H9 (cell line): ENCODE measurements around the gene KCNMA1. TPM values are rescaled to one million over a fixed set of nuclear protein-coding genes. Genes with fewer than 3 reads are reported as not detected.

Source experiments
- DNase-seq: peaks from one replicate; pipeline ENCODE4 v3.0.0-alpha.2; 2017
- H2AFZ ChIP-seq: one replicate; pipeline ENCODE4 v1.6.1; 2013; ENCODE audit warnings: mild to moderate bottlenecking, low read length, control low read depth, moderate library complexity
- H2AK5ac ChIP-seq: 2 replicates; pipeline ENCODE4 v1.6.1; 2013; ENCODE audit warnings: low read length, control low read depth, mixed read lengths; ENCODE audit not compliant: insufficient read length
- H2BK120ac ChIP-seq: one replicate; pipeline ENCODE4 v1.6.1; 2013; ENCODE audit warnings: low read depth, mild to moderate bottlenecking, low read length, control low read depth, inconsistent platforms; ENCODE audit not compliant: poor library complexity, severe bottlenecking
- H2BK12ac ChIP-seq: 2 replicates; pipeline ENCODE4 v1.6.1; 2013; ENCODE audit warnings: low read length, control low read depth, mixed read lengths, low read depth; ENCODE audit not compliant: insufficient read length
- H2BK15ac ChIP-seq: 2 replicates; pipeline ENCODE4 v1.6.1; 2013; ENCODE audit warnings: low read depth, low read length, control low read depth
- H2BK20ac ChIP-seq: one replicate; pipeline ENCODE4 v1.6.1; 2013; ENCODE audit warnings: low read depth, mild to moderate bottlenecking, low read length, control low read depth, inconsistent platforms; ENCODE audit not compliant: poor library complexity, severe bottlenecking
- H2BK5ac ChIP-seq: 2 replicates; pipeline ENCODE4 v1.6.1; 2013; ENCODE audit warnings: low read length, control low read depth, mixed read lengths; ENCODE audit not compliant: insufficient read length
- H3K14ac ChIP-seq: 2 replicates; pipeline ENCODE4 v1.6.1; 2013; ENCODE audit warnings: low read length, control low read depth; ENCODE audit not compliant: insufficient read depth
- H3K18ac ChIP-seq: 2 replicates; pipeline ENCODE4 v1.6.1; 2013; ENCODE audit warnings: low read depth, mild to moderate bottlenecking, mixed read lengths, low read length, control low read depth; ENCODE audit not compliant: insufficient read length
- H3K23ac ChIP-seq: 2 replicates; pipeline ENCODE4 v1.6.1; 2013; ENCODE audit warnings: low read length, control low read depth, mixed read lengths, low read depth; ENCODE audit not compliant: insufficient read length
- H3K23me2 ChIP-seq: 2 replicates; pipeline ENCODE4 v1.6.1; 2013; ENCODE audit warnings: low read depth, mild to moderate bottlenecking, mixed read lengths, low read length, control low read depth; ENCODE audit not compliant: insufficient read length, poor library complexity, severe bottlenecking
- H3K27ac ChIP-seq: 2 replicates; pipeline ENCODE4 v1.5.1; 2013; ENCODE audit warnings: low read length, control low read depth, mixed read lengths, low read depth; ENCODE audit not compliant: insufficient read length
- H3K27me3 ChIP-seq: 2 replicates; pipeline ENCODE4 v1.6.1; 2013; ENCODE audit warnings: low read length, control low read depth, inconsistent platforms; ENCODE audit not compliant: insufficient read depth
- H3K4ac ChIP-seq: 2 replicates; pipeline ENCODE4 v1.6.1; 2013; ENCODE audit warnings: low read depth, mild to moderate bottlenecking, control low read depth, inconsistent platforms, low read length, moderate library complexity
- H3K4me1 ChIP-seq: 2 replicates; pipeline ENCODE4 v1.6.1; 2013; ENCODE audit warnings: low read length, control low read depth, inconsistent platforms; ENCODE audit not compliant: insufficient read depth
- H3K4me2 ChIP-seq: 2 replicates; pipeline ENCODE4 v1.6.1; 2013; ENCODE audit warnings: low read length, control low read depth, mixed read lengths; ENCODE audit not compliant: insufficient read length, insufficient read depth
- H3K56ac ChIP-seq: 2 replicates; pipeline ENCODE4 v1.6.1; 2013; ENCODE audit warnings: low read depth, mild to moderate bottlenecking, mixed read lengths, low read length, control low read depth; ENCODE audit not compliant: insufficient read length
- H3K79me1 ChIP-seq: 2 replicates; pipeline ENCODE4 v1.6.1; 2013; ENCODE audit warnings: low read depth, mild to moderate bottlenecking, moderate library complexity, low read length, control low read depth, inconsistent platforms; ENCODE audit not compliant: insufficient read depth, poor library complexity, severe bottlenecking
- H3K79me2 ChIP-seq: 2 replicates; pipeline ENCODE4 v1.6.1; 2013; ENCODE audit warnings: low read length, control low read depth, inconsistent platforms; ENCODE audit not compliant: insufficient read depth
- H3K9ac ChIP-seq: 2 replicates; pipeline ENCODE4 v1.6.1; 2013; ENCODE audit warnings: low read length, control low read depth, mixed read lengths; ENCODE audit not compliant: insufficient read length; ENCODE audit errors: extremely low read depth
- H3K9me3 ChIP-seq: one replicate; pipeline ENCODE4 v1.6.1; 2013; ENCODE audit warnings: low read depth, low read length, inconsistent platforms; ENCODE audit not compliant: control insufficient read depth
- H3T11ph ChIP-seq: one replicate; pipeline ENCODE4 v1.6.1; 2013; ENCODE audit warnings: mild to moderate bottlenecking, low read length, control low read depth, inconsistent platforms
- H4K20me1 ChIP-seq: one replicate; pipeline ENCODE4 v1.6.1; 2013; ENCODE audit not compliant: control insufficient read depth, insufficient read length, insufficient read depth
- H4K5ac ChIP-seq: 2 replicates; pipeline ENCODE4 v1.6.1; 2013; ENCODE audit warnings: low read depth, mild to moderate bottlenecking, mixed read lengths, low read length, control low read depth; ENCODE audit not compliant: insufficient read length
- H4K8ac ChIP-seq: replicated peaks from 2 replicates; pipeline ENCODE4 v1.6.1; 2013; ENCODE audit warnings: low read length, control low read depth, mixed read lengths, low read depth; ENCODE audit not compliant: insufficient read length
- H4K91ac ChIP-seq: 2 replicates; pipeline ENCODE4 v1.6.1; 2013; ENCODE audit warnings: low read depth, mild to moderate bottlenecking, moderate library complexity, mixed read lengths, low read length, control low read depth; ENCODE audit not compliant: insufficient read length
- H3K27ac Mint-ChIP-seq, 3 experiments: 2 replicates in 2 of 3; 3 replicates in 1 of 3; pipeline ENCODE4 v1.8.0; 2020 to 2021; ENCODE audit warnings: mixed read lengths in 3 of 3, mild to moderate bottlenecking in 1 of 3, moderate library complexity in 1 of 3
- H3K27me3 Mint-ChIP-seq: 2 replicates; pipeline ENCODE4 v1.8.0; 2021; ENCODE audit warnings: low read depth, mild to moderate bottlenecking, moderate library complexity, mixed read lengths
- H3K36me3 Mint-ChIP-seq, 3 experiments: 2 replicates in 2 of 3; 3 replicates in 1 of 3; pipeline ENCODE4 v1.8.0; 2020 to 2021; ENCODE audit warnings: low read depth in 3 of 3, mixed read lengths in 3 of 3; ENCODE audit not compliant: insufficient read depth in 1 of 3
- H3K4me1 Mint-ChIP-seq, 2 experiments: 2 replicates each; pipeline ENCODE4 v1.8.0; 2020; ENCODE audit warnings: mixed read lengths in 2 of 2
- H3K4me3 Mint-ChIP-seq, 2 experiments: 2 replicates in 1 of 2; 3 replicates in 1 of 2; pipeline ENCODE4 v1.8.0; 2020 to 2021; ENCODE audit warnings: mild to moderate bottlenecking in 2 of 2, mixed read lengths in 2 of 2, moderate library complexity in 1 of 2
- H3K9me3 Mint-ChIP-seq, 2 experiments: 2 replicates in 1 of 2; 3 replicates in 1 of 2; pipeline ENCODE4 v1.8.0; 2020; ENCODE audit warnings: mild to moderate bottlenecking in 2 of 2, mixed read lengths in 2 of 2, moderate library complexity in 1 of 2
- CTCF ChIP-seq: fragments of 200-600 bp; sonication (generic); conservative IDR thresholded peaks from 3 replicates; pipeline ENCODE4 v1.8.0; 2021; ENCODE audit warnings: antibody characterized with exemption, mild to moderate bottlenecking
- WGBS: extraction: QIAGEN DNeasy Blood & Tissue Kit; methylation state at CpG from one replicate; pipeline ENCODE4 v1.1.7; 2013; ENCODE audit warnings: missing lambda C conversion rate, low lambda C conversion rate, mixed read lengths; ENCODE audit not compliant: insufficient read length; ENCODE audit errors: extremely low coverage; 5-methylcytosine and 5-hydroxymethylcytosine counted together
- total RNA-seq: library from RNA; stranded (reverse); gene quantifications from 2 replicates; pipeline ENCODE4 v1.2.1, GENCODE V29; 2021

KCNMA1 gene
- total RNA-seq, 1 experiment from 2014 or later: 2.0 TPM

GRCh38 chr10:77120012-77120411 lies 517.6 kb downstream of the KCNMA1 start:
- Histone ChIP-seq H3K4me2 (no peak overlapping the region), H2BK120ac (no peak overlapping the region), H4K8ac (no peak overlapping the region), H3K4me1 (peaks cover 3% of the 10 kb centered on the region; the same call in 1 of the 2 replicates), H3K9me3 (no peaks in the 10 kb centered on the region), H3K79me2 (no peaks in the 10 kb centered on the region), H3T11ph (no peak overlapping the region), H3K56ac (no peak overlapping the region), H4K5ac (no peak overlapping the region), H3K4ac (no peak overlapping the region), H3K23ac (no peak overlapping the region), H2BK20ac (no peak overlapping the region), H3K9ac (no peak overlapping the region), H2AK5ac (no peak overlapping the region), H2AFZ (no peak overlapping the region), H2BK15ac (no peak overlapping the region), H2BK12ac (no peak overlapping the region), H4K91ac (no peak overlapping the region), H3K23me2 (no peaks in the 10 kb centered on the region), H3K14ac (no peak overlapping the region), H3K18ac (no peak overlapping the region), H2BK5ac (no peak overlapping the region), H4K20me1 (no peaks in the 10 kb centered on the region), H3K79me1 (no peaks in the 10 kb centered on the region), H3K27ac (no peak overlapping the region), H3K27me3 (no peaks in the 10 kb centered on the region)
- Mint-ChIP-seq H3K27me3 (peaks cover 43% of the 10 kb centered on the region), H3K27ac (no peak overlapping the region), H3K36me3 (no peaks in the 10 kb centered on the region; a peak in 1 of 7 replicates), H3K9me3 (no peaks in the 10 kb centered on the region), H3K4me3 (no peak overlapping the region), H3K4me1 (peaks cover 26 to 27% of the 10 kb centered on the region in 2 experiments)
- WGBS: no CpG with 5 or more reads among the region's 4 CpGs
- TF ChIP-seq CTCF: no peak
- no peak for DNase-seq
